HG03139 (cell line): ENCODE data around the gene ZNF383.
A peak's percentile ranks its signal among the peaks of the same experiment; 100 is the strongest.
"Not testable (repeated sequence)": the region's sequence is repeated elsewhere in the genome, so short reads cannot be mapped to it uniquely, and the experiment has no call there.

Experiments
- ATAC-seq: cut with Tn5 transposase; IDR thresholded peaks from one replicate; pipeline ENCODE4 v1.9.1; 2021; ENCODE audit not compliant: unreplicated experiment

The ZNF383 gene

DNA sequence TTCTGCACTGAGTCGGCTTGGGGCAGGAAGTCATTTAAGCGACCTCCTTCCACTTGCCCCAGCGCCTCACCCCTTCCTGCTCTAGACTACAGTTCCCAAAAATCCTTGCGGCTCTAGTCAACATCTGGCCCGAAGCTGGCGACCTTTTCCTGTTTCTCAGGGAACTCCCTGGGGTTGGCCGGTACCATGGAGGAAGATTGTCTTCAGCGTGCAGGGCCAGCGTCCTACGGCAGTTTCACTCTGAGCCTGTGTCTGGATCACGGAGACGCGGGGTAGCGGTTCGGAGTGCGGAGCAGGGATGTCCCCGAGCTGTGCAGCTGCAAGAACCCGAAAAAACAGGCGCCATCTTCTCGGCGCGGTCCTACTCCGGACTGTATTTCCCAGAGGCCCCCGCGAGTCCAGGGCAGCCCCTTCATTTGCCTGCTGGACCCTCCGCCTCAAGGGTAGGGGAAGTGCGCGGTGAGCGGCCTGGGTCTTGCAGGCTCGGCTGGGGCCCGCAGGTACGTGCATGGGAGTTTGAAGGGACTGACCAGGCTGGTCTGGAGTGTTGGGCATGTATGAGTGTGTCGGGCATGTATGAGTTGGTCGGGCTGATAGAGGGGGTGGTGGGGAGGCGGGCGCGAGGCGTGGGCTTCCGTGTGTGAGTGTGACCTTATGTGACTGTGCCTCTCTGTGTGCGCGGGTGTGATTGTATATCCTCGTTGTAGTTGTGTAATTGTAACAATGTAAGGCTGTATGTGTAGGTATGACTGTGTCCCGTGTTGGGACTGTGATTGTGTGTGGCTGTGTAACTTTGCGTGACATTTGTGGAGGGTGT is at the start of gene ZNF383:
Gene ZNF383 (plus strand): TSS at position 440 of the 817 bp plus-strand sequence. CDS start 12,240 bp downstream, outside the sequence.
- ATAC-seq, result peak; percentile 84

DNA sequence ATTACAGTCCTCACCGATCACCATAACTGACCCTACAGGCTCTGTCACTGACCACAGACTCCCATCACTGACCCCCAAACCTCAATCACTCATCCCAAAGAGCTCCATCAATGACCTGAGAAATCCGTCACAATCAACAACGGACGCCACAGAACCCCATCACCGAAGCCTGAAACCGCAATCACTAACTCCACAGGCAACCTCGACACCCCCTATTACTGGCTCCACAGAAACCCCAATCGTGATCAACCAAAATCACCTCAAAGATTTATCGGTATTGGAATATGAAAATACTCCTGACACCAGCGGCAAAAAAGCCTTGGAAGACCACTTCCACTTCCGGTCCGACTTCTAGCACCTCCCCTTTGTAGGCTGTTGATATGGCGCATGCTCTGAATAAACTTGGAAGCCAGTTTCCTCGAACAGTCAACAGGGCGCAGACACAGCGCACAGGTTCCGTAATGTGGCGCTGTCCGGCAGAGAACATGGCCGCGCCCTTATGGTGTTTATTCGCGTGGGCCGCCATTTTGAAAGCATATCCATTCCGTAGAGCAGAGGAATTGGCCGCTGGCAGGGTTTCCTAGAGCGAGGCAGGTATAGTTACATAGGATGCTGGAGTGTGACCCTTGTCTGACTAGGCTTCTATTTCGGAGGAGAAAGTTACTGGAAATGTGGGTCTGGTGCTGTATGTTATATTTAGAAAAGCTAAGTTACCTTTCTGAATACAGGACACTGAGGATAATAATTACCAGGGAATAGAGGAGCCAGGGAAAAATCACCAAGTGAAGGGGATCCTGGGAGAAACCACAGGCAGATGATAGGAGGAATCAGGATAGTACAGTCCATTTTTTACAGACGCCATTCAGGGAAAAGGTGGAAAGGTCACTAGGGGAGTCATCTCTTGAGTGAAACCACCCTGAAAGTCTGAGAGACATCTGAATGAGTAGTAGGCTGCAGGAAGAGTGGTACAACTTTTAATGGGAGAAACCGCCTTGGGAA is 45.3 kb upstream of the ZNF383 start, which contains the start of gene ZNF585A:
Gene ZNF585A (minus strand): TSS at position 328 of the 999 bp plus-strand sequence. CDS start 2,785 bp downstream, outside the sequence.
- peak; percentile 92 for ATAC-seq

GRCh38 chr19:37186071-37186470 is 31.9 kb upstream of the ZNF383 start:
- ATAC-seq, result not testable (repeated sequence)

DNA sequence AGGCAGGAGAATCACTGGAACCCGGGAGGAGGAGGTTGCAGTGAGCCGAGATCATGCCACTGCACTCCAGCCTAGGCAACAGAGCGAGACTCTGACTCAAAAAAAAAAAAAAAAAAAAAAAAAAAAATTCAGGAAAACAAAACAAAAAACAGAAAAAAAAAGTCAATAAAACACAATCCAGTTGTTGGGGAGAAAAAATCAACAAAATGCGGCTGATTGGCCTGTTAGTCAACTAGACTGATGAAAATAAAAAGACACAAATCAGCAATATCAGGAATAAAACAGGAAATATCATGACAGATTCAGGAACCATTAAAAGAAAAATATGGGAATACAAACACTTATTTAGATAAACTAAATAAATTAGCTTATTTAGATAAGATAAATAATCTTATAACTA is 22.8 kb upstream of the ZNF383 start:
- not testable (repeated sequence) for ATAC-seq

DNA sequence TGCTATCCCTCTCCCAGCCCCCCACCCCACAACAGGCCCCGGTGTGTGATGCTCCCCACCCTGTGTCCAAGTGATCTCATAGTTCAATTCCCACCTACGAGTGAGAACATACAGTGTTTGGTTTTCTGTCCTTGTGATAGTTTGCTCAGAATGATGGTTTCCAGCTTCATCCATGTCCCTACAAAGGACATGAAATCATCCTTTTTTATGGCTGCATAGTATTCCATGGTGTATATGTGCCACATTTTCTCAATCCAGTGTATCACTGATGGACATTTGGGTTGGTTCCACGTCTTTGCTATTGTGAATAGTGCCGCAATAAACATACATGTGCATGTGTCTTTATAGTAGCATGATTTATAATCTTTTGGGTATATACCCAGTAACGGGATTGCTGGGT is 20.9 kb upstream of the ZNF383 start:
- not testable (repeated sequence) for ATAC-seq

- no peak for ATAC-seq
These were observed 20.2 kb upstream of the ZNF383 start for GRCh38 chr19:37197768-37198167.

DNA sequence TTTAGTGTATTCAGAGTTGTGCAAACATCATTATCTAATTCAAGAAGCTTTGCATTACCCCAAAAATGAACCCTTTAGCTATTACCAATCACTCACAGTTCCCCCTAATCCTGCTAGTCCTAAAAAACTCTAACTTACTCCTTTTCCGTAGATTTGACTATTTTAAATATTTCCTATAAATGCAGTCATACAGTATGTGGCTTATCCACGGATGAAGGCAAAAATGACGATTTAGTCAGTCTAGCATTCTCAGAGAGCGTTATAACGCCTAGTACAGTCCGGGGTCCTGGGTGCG is 587 bp upstream of the ZNF383 start:
- no peak for ATAC-seq

- no peak for ATAC-seq
These were observed 550 bp downstream of the ZNF383 start for GRCh38 chr19:37218592-37218935.

DNA sequence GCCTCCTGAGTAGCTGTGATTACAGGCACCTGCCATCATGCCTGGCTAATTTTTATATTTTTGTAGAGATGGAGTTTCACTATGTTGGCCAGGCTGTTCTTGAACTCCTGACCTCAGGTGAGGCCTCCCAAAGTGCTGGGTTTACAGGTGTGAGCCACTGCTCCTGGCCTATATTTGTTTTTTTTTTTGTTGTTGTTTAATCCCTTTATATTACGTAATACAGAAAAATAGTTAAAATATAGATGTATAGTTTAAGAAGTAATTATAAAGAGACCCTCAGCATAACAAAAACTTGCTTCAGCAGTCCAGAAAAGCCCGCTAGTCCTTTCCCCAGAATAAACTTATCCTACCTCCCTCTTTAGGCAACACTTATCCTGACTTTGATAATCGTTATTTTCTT is 2.4 kb downstream of the ZNF383 start:
- no peak for ATAC-seq

DNA sequence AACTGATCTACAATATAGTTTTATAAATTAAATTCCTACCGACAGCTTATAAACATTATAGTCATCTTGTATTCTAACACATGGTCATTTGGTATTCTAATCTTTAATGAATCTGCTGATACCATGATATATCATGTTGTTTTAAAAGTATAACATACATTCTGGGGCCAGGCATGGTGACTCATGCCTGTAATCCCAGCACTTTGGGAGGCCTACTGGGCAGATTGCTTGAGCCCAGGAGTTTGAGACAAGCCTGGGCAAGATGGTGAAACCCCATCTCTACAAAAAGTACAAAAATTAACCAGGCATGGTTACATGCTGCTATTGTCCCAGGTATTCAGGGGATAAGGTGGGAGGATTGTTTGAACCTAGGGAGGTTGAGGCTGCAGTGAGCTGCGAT is 3.1 kb downstream of the ZNF383 start:
- ATAC-seq, result no peak

DNA sequence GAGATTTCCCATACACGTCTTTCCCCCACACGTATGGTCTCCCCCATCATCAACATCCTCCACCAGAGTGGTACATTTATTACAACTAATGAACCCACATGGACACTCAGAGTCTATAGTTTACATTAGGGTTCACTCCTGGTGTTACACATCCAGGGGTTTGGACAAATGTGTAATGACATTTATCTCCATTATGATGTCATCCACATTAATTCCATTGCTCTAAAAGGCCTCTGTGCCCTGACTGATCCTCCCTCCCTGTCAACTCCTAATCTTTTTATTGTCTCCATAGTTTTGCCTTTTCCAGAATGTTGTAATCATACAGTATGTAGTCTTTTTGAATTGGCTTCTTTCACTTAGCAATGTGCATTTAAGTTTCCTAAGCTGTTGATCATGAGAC is 8.2 kb downstream of the ZNF383 start:
- no peak for ATAC-seq

- ATAC-seq, result no peak
These were observed 10.0 kb downstream of the ZNF383 start for GRCh38 chr19:37227996-37228395.

DNA sequence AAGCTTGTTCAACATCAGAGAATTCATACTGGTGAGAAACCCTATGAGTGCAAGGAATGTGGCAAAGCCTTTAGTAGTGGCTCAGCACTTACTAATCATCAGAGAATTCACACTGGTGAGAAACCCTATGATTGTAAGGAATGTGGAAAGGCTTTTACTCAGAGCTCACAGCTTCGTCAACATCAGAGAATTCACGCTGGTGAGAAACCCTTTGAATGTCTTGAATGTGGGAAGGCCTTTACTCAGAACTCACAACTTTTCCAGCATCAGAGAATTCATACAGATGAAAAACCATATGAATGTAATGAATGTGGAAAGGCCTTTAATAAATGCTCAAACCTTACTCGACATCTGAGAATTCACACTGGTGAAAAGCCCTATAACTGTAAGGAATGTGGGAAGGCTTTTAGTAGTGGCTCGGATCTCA is 25.2 kb downstream of the ZNF383 start:
- no peak for ATAC-seq

- no peak for ATAC-seq
These were observed 33.6 kb downstream of the ZNF383 start for GRCh38 chr19:37251308-37252229.

GRCh38 chr19:37263028-37263427 is 45.0 kb downstream of the ZNF383 start:
- not testable (repeated sequence) for ATAC-seq

DNA sequence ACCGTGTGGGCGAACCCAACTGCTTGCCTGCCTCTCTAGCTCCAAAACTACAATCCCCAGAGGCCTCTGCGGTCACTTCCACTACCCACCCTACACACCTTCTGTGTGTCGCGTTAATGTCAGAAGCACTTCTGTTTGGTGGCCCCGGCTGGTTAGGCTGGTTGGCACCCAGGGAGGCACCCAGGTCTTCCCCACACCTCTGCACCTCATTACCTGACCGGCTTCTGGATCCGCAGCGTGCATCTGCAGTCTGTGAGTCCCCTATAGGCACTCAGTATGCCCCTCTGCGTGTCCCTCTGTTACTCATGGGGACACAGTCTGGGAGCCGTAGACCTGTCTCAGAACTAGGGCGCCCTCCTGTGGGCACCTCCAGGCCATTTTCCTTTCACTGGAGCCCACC is 49.0 kb downstream of the ZNF383 start:
- not testable (repeated sequence) for ATAC-seq

DNA sequence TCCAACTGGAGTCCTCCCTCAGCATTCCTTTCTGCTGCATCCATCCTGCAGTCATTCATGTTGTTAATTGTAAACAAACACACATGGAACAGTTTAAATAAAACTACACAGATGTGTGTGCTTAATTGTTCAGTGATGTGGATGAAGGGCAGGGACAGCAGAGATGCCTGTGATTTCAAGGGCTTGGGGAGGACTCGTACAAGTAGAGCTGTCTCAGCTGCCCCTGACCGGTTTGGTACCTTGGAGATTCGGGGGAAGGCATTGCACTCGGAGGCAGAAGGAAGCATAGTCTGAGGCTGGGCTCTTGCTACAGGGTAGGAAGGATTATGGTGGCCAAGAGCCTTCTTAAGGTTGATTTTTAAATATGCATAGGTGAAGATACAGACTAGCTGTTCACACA is 49.7 kb downstream of the ZNF383 start:
- not testable (repeated sequence) for ATAC-seq

- ATAC-seq, result not testable (repeated sequence)
These were observed 62.6 kb downstream of the ZNF383 start for GRCh38 chr19:37280656-37281055.

GRCh38 chr19:37284020-37284419 is 66.0 kb downstream of the ZNF383 start:
- ATAC-seq, result not testable (repeated sequence)

DNA sequence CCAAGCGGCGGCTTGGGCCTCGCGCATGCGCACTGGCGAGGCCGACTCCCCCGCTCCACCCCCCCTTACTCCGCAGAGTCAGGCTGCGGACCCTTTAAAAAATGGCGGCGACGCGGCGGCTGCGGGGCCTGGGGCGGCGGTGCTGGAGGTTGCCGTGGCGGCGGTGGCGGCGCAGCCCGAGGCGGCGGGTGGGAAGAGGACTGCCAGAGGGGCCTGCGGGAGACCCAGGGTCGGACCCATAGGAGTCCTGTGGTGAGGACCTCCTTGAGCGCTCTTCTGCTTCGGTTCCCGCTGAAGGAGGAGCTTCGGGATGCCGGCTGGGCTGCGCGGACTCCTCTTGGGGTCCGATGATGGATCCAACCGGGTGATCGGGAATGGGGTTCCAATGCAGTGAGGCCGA is 71.2 kb downstream of the ZNF383 start:
- ATAC-seq, result not testable (repeated sequence)
